Fibroblast of skin of back (primary cell): ENCODE results near the gene NEDD4L.

Source experiments
- DNase-seq: peaks from one replicate; pipeline ENCODE4 v3.0.0-alpha.2; 2013

Gene NEDD4L

DNA sequence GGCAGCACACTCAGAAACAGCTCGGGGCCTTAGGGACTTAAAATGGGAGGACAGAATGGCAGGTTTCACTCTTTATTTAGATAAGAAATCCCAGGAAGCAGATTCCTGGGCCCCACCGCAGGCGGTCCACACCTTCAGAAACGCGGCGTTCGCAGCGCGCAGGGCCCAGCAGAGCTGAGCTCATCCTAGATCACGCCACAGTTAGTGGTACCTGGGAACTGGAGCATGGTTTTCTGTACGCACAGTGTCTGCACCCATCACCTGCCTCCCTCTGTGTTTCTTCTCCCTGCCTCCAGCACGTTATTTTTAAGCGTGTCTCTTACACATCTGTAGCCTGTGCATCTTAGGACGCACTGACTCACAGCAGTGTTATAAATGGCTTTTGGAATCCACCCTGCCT lies 342.8 kb downstream of the NEDD4L start:
- DNase-seq = no peak

DNA sequence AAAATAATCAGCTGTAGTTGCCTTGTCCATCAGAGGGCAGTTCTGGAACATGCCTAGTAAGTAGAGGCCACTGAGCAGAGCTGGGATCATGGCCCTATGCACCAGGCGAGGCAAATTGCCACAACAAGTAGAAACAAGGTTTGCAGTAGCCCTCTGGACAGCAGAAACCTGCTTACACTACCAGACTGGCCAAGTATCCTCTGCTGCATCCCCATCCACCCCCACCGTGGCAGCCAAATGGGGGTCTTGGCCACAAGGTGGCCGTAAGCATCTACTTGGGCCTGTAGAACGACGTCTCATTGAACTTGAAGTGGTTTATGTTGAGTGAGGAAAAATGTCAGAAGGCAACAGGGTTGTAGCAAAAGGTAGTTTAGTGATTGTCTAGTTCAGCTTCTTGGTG lies 343.7 kb downstream of the NEDD4L start:
- DNase-seq = no peak

DNA sequence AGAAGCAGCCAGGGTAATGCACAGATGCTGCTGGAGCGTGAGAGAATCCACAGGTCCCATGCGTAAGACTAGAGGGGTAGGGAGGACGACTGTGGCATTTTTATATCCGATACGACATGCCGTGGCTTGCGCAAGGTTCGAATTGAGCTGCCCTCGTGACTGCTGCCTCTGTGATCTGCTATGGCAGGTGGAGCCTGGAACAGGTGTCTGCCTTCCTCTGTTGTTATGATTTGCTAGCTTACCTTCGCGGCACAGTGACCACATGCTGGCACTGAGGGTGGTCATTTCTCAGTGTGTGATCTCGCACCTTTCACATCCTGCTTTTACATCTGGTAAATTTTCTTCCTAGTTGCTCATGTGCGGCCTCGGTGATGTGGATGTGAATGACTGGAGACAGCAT lies 344.7 kb downstream of the NEDD4L start:
- DNase-seq = no peak

DNA sequence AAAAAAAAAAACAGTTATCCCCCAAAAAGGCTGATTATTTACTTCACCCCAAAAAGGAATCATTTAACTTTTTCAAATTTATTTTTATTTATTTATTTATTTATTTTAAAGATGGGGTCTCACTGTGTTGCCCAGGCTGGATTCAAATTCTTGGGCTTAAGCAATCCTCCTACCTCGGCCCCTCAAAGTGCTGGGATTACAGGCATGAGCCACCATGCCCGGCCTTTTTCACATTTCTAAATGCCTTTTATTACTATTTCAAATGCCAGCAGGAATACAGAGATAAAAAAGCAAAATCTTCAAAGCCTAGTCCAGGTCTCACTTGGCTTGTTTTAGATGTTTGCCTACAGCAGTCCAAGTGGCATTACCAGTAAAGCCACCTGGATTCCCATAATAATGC lies 345.7 kb downstream of the NEDD4L start:
- DNase-seq = no peak

DNA sequence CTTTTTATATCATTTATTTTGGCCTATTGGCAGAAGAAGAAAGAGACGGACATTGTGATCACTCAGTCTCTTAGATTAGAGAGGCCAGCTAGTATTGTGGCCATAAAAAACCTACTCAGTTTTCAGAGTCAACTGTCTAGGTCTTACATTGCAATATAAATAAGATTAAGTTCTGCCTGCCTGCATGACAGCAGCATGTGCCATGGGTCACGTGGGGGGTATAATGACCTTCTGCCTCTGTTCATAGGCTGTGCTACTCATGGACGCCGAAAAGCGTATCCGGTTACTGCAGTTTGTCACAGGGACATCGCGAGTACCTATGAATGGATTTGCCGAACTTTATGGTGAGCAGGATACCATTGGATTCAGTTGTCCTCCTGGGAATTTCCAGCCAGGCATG lies 346.4 kb downstream of the NEDD4L start:
- DNase-seq = no peak

DNA sequence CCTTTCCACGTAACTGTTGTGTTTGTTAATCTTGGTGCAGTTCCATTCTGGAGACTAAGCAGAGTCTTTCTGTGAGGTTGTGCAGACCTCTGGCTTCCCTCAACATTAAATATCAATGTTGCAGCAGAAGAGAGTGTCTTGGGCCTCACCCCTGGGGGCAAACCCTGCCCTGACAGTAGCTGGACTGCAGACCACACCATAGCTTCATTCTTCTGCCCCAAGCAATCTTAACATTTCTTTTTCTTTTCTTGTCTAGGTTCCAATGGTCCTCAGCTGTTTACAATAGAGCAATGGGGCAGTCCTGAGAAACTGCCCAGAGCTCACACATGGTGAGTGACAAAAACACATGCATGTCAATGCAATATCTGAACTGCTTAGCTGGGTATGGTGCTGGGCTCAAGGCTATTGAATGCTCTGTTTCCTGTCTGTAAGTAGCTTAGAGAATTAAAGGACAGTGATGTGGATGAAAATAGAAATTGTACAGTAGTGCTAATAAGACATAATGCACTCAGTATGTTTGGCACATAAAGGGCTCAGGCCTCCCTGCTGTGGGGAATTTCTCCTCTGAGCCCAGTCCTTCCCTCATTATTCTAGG lies 347.3 kb downstream of the NEDD4L start:
- DNase-seq = no peak

DNA sequence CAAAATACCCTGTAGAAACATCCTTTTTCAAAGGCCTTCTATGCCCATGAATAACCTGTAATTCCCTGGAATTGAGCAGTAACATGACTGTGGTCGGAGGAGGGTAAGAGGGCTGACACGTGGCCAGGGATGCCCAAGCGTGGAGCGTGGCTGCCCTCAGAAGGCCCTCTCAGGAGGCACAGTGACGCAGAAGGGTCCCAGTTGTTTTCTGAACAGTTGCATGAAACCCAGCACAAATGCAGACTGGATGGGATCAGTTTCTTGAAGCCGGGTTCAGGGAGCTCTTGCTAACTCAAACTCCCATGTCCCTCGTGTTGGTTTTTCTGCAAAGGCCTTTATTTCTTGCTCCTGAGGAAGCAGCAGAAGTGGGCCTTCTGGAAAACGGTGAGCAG lies 347.9 kb downstream of the NEDD4L start:
- no peak for DNase-seq

DNA sequence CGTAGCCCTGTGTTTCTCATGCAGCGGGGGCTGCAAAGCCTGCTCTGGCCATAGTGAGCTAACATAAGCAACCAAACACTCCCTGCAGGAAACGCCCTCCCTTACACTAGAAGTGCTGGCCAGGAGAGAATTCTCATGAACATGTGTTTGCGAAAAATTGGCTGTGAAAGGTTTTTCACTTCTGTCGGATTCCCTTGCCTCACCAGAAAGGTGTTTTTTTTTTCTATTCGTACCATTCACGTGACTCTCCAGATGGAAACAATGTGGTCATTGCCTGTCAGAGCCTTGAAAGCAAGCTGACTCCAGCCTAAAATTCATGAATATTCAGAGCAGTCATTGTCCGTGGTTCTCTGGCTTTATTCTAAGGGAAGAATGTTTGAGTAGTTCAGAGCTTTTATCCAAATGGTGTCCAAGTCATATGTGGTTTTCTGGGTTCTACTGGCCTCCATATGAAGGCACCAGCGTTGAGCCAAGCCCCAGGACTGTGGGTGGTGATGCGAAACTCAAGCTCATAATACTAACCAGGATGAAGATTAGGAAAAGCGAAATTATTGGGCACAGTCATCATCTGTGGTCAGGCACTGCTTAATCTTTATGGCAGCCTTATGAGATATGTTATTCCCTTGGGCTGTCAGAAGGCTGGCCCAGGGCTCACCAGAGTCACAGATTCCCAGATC lies 348.4 kb downstream of the NEDD4L start:
- DNase-seq = peak; percentile 37

DNA sequence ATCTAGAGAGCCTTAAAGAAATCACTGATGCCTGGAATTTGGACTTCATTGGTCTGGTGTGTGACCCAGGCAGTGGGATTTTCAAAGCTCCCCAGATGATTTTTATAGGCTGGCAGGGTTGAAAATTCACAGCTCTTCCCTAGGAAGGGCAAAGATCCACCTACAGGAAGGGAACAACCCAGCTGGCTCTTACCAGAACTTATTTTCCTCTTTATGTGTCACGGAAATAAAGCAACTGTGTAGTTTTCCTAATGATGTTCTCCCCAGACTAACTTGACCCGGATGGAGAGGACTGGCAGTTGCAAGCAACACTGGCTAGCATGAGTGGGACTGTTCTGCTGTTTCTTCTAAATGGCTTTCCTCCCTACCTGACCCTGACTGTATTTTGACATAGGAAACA lies 349.3 kb downstream of the NEDD4L start:
- DNase-seq = no peak

DNA sequence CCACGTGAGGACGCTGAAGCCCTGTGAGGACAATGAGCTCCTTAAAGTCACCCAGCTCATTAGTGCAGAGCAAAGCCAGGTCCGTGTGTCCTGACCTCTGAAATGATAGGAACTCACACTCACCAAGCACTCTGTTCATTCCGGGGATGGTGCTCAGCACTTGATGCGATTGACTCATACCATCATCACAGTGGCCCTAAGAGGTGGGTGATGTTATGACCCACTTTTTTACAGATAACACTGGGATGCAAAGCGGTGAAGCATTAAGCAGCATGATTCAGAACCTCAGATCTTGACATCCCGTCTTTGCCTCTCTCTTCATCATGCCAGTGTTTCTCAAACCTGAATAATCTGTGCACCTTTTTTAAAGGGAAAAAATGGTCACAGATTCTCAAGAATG lies 350.0 kb downstream of the NEDD4L start:
- DNase-seq = peak; percentile 19

DNA sequence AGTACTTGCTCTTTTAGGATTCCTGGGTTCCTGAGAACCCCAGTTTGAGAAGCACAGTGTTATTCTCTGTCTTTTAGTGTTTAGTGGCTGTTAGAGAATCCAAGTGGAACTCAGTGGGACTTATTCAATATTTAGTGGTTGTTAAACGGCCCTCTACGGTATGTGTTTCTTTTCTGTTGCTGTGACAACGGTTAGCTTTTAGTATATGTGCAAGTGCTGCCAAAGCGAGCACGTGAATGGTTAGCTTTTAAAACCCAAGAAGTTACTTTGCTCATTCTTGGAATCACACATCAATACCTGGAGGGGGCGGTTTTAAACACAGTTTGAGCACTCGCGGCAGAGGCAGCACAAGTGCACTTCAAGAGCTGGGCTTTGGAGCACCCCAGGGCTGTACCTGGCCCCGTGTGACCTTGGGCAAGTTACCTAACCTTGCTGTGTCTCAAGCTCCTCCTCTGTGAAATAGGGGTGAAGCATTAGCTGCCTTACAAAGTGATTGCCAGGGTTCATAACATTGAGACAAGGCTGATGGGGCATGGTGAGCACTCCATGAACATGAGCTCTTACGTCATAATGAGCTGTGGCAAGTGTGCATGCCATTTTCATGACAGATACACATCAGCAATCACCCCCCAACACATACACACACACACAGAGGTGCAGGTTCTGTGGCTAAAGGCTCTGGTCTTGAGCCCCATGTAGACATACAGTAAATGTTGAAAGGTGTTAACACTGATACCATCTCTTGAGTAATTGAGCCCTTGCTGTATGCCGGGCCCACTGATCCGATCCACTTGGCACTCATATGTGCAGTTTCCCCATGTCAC lies 350.8 kb downstream of the NEDD4L start:
- DNase-seq = no peak

DNA sequence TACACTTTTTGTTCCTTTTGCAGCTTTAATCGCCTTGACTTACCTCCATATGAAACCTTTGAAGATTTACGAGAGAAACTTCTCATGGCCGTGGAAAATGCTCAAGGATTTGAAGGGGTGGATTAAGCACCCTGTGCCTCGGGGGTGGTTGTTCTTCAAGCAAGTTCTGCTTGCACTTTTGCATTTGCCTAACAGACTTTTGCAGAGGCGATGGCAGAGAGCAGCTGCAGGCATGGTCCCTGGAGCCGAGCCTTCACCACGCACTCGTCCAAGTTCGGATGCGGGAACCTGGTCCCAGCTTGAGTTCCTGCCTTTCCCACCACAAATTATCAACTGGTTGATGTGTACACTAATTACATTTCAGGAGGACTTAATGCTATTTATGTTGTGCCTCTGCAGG lies 352.1 kb downstream of the NEDD4L start:
- DNase-seq = no peak

DNA sequence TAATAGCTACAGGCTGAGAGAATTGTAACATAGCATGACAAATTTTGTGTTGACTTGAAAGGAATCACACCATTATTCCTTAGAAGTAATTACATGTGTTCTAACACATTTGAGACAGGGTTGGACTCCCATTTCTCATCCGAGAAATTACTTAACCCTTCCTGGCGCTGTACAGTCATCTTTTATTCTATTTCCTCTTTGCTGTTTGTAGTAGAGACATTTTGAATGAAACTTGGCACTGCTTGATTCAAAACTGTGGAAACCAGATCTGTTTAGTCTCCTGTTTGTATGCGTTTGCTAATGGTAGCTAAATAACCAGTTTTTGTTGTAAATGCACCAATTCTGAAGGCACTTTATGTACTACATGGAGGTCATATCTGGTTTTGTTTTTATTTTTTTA lies 352.9 kb downstream of the NEDD4L start:
- no peak for DNase-seq

DNA sequence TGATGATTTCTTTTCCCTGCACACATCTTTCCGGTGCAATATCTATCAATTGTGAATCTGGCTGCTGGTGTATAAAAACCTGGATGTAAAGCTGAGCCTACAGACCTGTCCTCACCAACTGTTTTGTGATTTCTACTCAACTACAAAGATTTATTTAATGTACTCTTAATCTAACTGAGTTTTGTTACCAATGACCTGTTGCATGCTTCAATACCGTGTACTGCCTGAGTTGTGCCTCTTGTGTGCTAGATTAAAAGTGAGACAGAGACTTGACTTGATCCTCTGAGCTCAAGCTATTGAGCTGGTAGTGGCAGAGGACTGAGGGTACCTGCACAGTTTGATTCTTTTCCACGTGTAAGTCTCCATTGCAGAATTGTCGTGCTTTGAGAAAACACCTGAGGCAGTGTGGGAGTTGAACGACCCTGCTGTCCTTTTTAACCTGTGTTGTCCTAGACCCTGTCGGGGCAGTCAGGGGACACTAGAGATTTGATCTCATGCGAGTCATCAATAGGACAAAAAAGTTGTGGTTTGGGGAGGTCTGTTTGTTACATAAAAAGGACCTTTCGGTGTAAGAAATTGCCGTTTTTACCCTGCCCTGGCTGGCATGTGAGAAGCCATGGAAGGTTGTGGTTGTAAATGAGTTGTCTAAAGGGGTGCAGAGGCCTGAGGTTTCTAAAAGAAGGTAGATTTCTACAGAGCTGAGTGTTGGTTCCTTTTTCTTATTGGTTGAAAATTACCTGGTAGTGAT lies 353.5 kb downstream of the NEDD4L start:
- DNase-seq = no peak

DNA sequence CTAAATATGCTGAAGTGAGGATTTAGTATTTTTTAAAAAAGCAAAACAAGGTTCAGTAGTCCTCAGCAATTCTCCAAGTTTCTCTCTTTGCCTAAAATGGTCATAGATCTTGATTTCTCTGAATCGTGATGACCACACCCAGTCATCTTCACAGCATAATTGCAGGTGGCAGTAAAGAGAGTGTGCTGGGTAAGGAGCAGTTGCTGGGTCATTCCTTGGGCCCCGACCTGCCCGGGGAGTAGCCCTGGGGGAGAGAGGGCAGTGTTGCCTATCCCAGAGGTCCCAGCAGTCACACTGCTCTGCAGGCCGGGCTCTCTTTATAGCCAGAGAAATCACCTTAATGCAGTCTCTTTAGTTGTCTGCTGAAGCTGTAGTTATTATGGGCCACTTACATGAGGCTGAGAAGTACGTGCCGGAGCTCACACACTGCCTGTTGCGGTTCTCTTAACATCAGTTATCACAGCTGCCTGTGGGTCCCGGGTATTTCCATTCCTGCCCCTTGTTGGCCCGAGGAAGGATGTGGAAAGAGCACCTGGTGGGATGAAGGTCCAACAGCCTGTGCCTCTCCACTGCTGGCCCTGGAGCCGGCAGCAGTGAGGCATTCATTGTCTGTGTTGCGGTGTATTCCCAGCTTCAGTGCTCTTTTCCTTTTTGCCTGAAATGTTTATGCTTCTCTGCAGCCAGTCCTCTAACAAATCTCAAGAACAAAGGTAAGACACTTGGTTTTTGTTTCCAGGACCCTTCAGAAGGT lies 354.8 kb downstream of the NEDD4L start:
- no peak for DNase-seq

DNA sequence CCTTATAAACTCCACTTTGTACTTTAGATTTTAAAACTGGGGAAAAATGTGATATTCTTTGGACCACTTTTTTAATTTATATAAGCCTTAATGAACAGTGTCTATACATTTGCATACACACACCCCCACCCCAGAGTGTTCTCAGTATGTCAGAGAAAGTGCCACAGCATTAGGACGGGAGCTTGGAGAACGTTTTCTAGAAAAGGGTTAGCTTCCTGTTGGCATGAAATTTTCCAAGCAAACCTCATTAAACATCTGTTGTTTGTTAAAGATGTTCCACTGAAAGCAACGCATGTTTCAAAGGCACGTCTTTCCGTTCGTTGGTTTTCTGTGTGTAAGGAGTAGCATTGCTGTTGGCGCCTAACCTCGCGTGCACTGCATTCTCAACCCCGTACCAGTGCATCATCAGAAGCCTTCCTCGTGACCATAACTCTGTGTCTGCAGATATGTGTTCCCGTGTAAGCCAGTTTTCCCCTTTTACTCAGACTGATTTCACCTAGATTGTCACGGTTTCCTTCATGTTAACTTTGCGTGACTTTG lies 356.4 kb downstream of the NEDD4L start:
- peak; percentile 35 for DNase-seq

DNA sequence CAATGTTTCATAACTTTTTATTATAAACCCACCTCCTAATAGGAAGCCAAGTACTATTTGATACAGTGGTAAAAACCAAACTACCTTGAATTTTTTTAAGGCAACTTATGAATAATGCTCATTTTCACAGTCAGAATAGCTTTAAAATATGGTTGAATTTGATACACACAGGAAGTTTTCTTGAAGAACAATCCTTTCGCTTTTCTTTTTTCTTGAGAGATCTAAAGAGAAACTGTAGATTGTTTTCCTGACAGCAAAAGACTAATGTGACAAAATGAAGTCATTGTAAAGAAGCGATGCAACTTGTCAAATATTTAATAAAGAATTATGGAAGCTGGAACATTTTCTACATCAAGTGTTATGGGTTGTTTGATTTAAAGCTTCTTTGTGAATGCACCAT lies 357.2 kb downstream of the NEDD4L start:
- no peak for DNase-seq

DNA sequence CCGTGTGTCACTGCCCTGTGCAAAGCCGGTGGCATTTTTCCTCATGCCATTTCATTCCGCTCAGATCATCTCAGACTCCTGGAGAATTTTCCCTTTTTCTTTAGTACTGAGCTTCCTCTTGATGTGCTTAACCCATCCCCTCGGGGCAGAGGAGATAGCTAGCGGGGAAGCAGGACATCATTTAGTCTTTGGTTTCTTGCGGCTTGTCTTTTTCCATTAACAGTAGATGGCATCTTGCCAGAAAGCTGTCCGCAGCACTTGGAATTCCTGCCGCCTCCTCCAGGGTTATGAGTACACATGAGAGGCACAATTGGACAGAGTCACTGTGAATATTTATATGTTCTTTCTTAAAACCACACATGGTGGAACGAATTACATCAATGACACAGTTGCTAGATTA lies 358.2 kb downstream of the NEDD4L start:
- DNase-seq = peak; percentile 69

DNA sequence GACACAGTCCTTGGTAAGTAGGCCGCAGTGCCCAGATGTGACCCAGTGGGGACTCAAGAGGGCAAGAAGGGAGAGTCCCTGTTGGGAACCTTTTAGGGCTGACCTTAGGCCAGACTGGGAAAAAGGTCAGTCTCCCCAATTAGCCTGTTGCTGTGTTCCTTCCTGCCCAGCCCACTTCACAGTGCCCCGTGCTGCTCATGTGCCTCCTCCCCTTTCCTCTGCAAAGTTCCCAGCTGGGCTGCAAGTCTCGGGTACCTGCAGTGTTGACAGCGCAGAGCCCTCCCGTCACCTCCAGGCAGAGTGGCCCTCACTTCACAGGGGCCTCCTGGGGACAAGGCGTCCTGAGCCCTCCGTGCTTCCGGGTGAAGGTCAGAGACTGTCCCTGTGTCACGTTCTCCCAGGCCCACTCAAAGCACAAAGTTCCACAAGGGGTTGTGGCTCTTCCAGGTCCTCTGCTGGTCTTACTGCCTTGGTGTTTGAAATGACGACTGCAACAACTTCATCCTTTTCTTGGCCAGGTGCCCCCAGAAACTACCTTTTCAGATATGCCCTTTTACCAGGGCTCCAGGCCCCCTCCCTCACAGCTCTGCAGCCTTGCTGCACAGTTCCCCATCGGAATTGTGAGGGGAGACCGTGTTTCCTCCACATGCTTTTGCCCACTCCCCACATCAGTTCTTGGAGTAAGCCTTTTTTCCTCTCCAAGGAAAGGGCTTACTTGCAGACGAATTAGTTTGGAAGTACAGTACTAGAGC lies 359.1 kb downstream of the NEDD4L start:
- no peak for DNase-seq

DNA sequence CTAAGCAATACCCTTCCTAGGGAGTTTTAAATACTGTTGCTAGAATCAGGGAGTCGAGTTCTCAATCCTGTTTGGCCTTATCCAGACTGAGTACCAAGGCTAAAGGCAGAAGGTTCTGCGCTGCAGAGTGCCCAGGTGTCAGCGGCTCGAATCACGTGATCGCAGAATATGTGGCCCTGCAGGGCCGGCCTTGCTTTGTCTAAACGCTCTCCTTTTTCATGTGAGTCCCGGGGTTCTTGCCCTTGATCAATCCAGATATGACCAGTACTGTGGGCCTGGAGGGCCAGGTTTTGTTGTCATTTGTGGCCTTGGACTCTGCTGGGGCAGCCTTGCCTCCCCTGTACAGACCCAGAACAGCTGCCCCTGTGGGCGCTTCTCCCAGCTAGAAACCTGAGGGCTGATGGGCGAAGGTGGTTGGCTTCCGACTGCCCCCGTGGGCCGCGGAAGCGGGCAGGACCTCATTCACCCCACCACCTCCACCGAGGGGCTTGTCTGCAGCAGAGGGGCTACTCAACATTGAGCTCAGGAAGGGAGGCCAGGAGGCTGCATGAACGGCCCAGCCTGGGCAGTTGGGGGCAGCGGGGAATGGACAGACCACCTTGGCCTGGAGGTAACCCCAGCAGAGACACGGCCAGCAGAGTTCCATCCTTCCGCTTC lies 359.9 kb downstream of the NEDD4L start:
- DNase-seq = no peak
